NCI-H82 treated with DMSO at 0.1 percent for 48 hours (cell line): ENCODE results near the gene SYVN1.
"Not testable (repeated sequence)": the region's sequence is repeated elsewhere in the genome, so short reads cannot be mapped to it uniquely, and the experiment has no call there.

Experiments
- DNase-seq: peaks from one replicate; lab custom pipeline; 2025; ENCODE audit not compliant: unreplicated experiment; lab: John Stamatoyannopoulos, UW

Gene SYVN1

GRCh38 chr11:65134240-65134951 is at the start of gene SYVN1:
Gene SYVN1, minus strand, starts transcription at chr11:65134519. Its CDS starts 918 bp downstream, at chr11:65133601.
- peak; percentile 72 for DNase-seq

- DNase-seq: no peak
These were observed 49.0 kb upstream of the SYVN1 start for GRCh38 chr11:65183201-65183891.

GRCh38 chr11:65182258-65183170 is 48.2 kb upstream of the SYVN1 start:
- DNase-seq: no peak

GRCh38 chr11:65181569-65182257 is 47.4 kb upstream of the SYVN1 start, which contains the start of gene CAPN1:
Gene CAPN1, plus strand, starts transcription at chr11:65181928. Its CDS starts 774 bp downstream, at chr11:65182702.
- peak; percentile 23 for DNase-seq

- DNase-seq: peak; percentile 28
These were observed 46.7 kb upstream of the SYVN1 start for GRCh38 chr11:65180877-65181568.

- DNase-seq: not testable (repeated sequence)
These were observed 40.3 kb upstream of the SYVN1 start for GRCh38 chr11:65174571-65175010.

- DNase-seq: no peak
These were observed 38.3 kb upstream of the SYVN1 start for GRCh38 chr11:65172600-65172999.

- DNase-seq: no peak
These were observed 35.8 kb upstream of the SYVN1 start, which contains the start of gene SPDYC for GRCh38 chr11:65170058-65170534. Gene SPDYC, plus strand, starts transcription at chr11:65170233. Its CDS starts 1,125 bp downstream, at chr11:65171358.

GRCh38 chr11:65169164-65169641 is 34.9 kb upstream of the SYVN1 start:
- no peak for DNase-seq

GRCh38 chr11:65167656-65168055 is 33.3 kb upstream of the SYVN1 start:
- no peak for DNase-seq

GRCh38 chr11:65166893-65167292 is 32.6 kb upstream of the SYVN1 start:
- DNase-seq: no peak

- DNase-seq: no peak
These were observed 31.3 kb upstream of the SYVN1 start for GRCh38 chr11:65165410-65166317.

- DNase-seq: no peak
These were observed 29.4 kb upstream of the SYVN1 start for GRCh38 chr11:65163684-65164083.

- DNase-seq: no peak
These were observed 26.3 kb upstream of the SYVN1 start for GRCh38 chr11:65160643-65161042.

GRCh38 chr11:65159012-65159411 is 24.7 kb upstream of the SYVN1 start:
- no peak for DNase-seq

- no peak for DNase-seq
These were observed 23.0 kb upstream of the SYVN1 start for GRCh38 chr11:65157336-65157735.

- no peak for DNase-seq
These were observed 22.6 kb upstream of the SYVN1 start for GRCh38 chr11:65156926-65157325.

- no peak for DNase-seq
These were observed 21.9 kb upstream of the SYVN1 start for GRCh38 chr11:65156256-65156655.

- DNase-seq: no peak
These were observed 17.8 kb upstream of the SYVN1 start for GRCh38 chr11:65152122-65152521.
